WTC11 (cell line): Measurements from ENCODE around the gene AHRR. TPM values are rescaled to one million over a fixed set of nuclear protein-coding genes. Genes with fewer than 3 reads are reported as not detected.

ENCODE experiments used
- ATAC-seq: fragments of 200-7000 bp; cut with Tn5 transposase; 2 replicates; pipeline ENCODE4 v1.10.0; 2021; ENCODE audit warnings: mild to moderate bottlenecking, moderate library complexity
- CTCF ChIA-PET: fragments of 300-600 bp; sonication (Branson Sonifier 250); formaldehyde crosslinking; loops from one replicate; lab custom pipeline; 2021; ENCODE audit warnings: antibody characterized with exemption; lab: Charles Lee
- POLR2A ChIA-PET: fragments of 350-600 bp; sonication (Branson Sonifier 250); formaldehyde crosslinking; loops from one replicate; lab custom pipeline; 2021; ENCODE audit warnings: antibody characterized with exemption; lab: Charles Lee
- DNase-seq: peaks from one replicate; pipeline ENCODE4 v3.0.0; 2021; ENCODE audit warnings: low spot score
- H3K27ac Mint-ChIP-seq: 2 replicates; pipeline ENCODE4 v1.8.0; 2021; ENCODE audit warnings: mixed read lengths
- H3K27me3 Mint-ChIP-seq: 2 replicates; pipeline ENCODE4 v1.8.0; 2021; ENCODE audit warnings: low read depth, mild to moderate bottlenecking, moderate library complexity, mixed read lengths
- H3K36me3 Mint-ChIP-seq: 2 replicates; pipeline ENCODE4 v1.8.0; 2021; ENCODE audit warnings: mixed read lengths
- H3K4me1 Mint-ChIP-seq: 2 replicates; pipeline ENCODE4 v1.8.0; 2022; ENCODE audit warnings: mixed read lengths
- H3K4me3 Mint-ChIP-seq: 2 replicates; pipeline ENCODE4 v1.8.0; 2021; ENCODE audit warnings: mild to moderate bottlenecking, moderate library complexity, mixed read lengths
- H3K9me3 Mint-ChIP-seq: 2 replicates; pipeline ENCODE4 v1.8.0; 2021; ENCODE audit warnings: mixed read lengths
- ATF1 ChIP-seq: sonication (generic); formaldehyde crosslinking; IDR thresholded peaks from 2 replicates; pipeline ENCODE4 v1.8.1; 2023; ENCODE audit warnings: mild to moderate bottlenecking, moderate library complexity, missing genetic modification reagents
- CREB1 ChIP-seq: sonication (generic); formaldehyde crosslinking; IDR thresholded peaks from 2 replicates; pipeline ENCODE4 v1.8.0; 2023; ENCODE audit warnings: mild to moderate bottlenecking, missing genetic modification reagents
- FOXK1 ChIP-seq: sonication (generic); formaldehyde crosslinking; IDR thresholded peaks from 2 replicates; pipeline ENCODE4 v1.8.0; 2022; ENCODE audit warnings: mild to moderate bottlenecking, moderate library complexity, missing genetic modification reagents
- GABPB1 ChIP-seq: sonication (generic); formaldehyde crosslinking; IDR thresholded peaks from 2 replicates; pipeline ENCODE4 v1.8.1; 2023; ENCODE audit warnings: mild to moderate bottlenecking, missing genetic modification reagents
- JUN ChIP-seq: sonication (generic); formaldehyde crosslinking; IDR thresholded peaks from 2 replicates; pipeline ENCODE4 v1.8.0; 2023; ENCODE audit warnings: mild to moderate bottlenecking, missing genetic modification reagents
- NFE2L1 ChIP-seq: sonication (generic); formaldehyde crosslinking; IDR thresholded peaks from 2 replicates; pipeline ENCODE4 v1.8.1; 2023; ENCODE audit warnings: missing genetic modification reagents
- OVOL2 ChIP-seq: fragments of 250-450 bp; sonication (Bioruptor Pico); IDR thresholded peaks from 2 replicates; pipeline ENCODE4 v1.9.0; 2021; ENCODE audit warnings: mild to moderate bottlenecking, borderline replicate concordance
- ZNF232 ChIP-seq: sonication (generic); formaldehyde crosslinking; IDR thresholded peaks from 2 replicates; pipeline ENCODE4 v1.8.0; 2022; ENCODE audit warnings: mild to moderate bottlenecking, missing genetic modification reagents
- ZNF317 ChIP-seq: sonication (generic); formaldehyde crosslinking; IDR thresholded peaks from 2 replicates; pipeline ENCODE4 v1.8.1; 2023; ENCODE audit warnings: low read depth, mild to moderate bottlenecking, moderate library complexity, missing genetic modification reagents, borderline replicate concordance
- ZNF396 ChIP-seq: fragments of 250-450 bp; sonication (Bioruptor Pico); IDR thresholded peaks from 2 replicates; pipeline ENCODE4 v1.8.0; 2021; ENCODE audit warnings: mild to moderate bottlenecking, moderate library complexity, borderline replicate concordance
- total RNA-seq: library from RNA; stranded (reverse); gene quantifications from 3 replicates; pipeline ENCODE4 v1.2.3, GENCODE V29; 2021
- TF ChIP-seq, protein P1 (sequence below): fragments of 250-450 bp; sonication (Bioruptor Pico); IDR thresholded peaks from 2 replicates; pipeline ENCODE4 v1.9.0; 2021; ENCODE audit warnings: mild to moderate bottlenecking
- TF ChIP-seq, protein P2 (sequence below): sonication (generic); formaldehyde crosslinking; IDR thresholded peaks from 2 replicates; pipeline ENCODE4 v1.8.1; 2023; ENCODE audit warnings: mild to moderate bottlenecking, missing genetic modification reagents
- TF ChIP-seq, protein P3 (sequence below): sonication (generic); formaldehyde crosslinking; conservative IDR thresholded peaks from 2 replicates; pipeline ENCODE4 v1.8.1; 2022; ENCODE audit warnings: mild to moderate bottlenecking, missing genetic modification reagents
- TF ChIP-seq, protein P4 (sequence below): sonication (generic); formaldehyde crosslinking; conservative IDR thresholded peaks from 2 replicates; pipeline ENCODE4 v1.8.1; 2023; ENCODE audit warnings: mild to moderate bottlenecking, low read depth, missing genetic modification reagents, moderate library complexity
- TF ChIP-seq, protein P5 (sequence below): sonication (generic); formaldehyde crosslinking; IDR thresholded peaks from 2 replicates; pipeline ENCODE4 v1.8.0; 2022; ENCODE audit warnings: missing genetic modification reagents
- TF ChIP-seq, protein P6 (sequence below): sonication (generic); formaldehyde crosslinking; IDR thresholded peaks from 2 replicates; pipeline ENCODE4 v1.8.1; 2022; ENCODE audit warnings: mild to moderate bottlenecking, moderate library complexity, missing genetic modification reagents
- TF ChIP-seq, protein P7 (sequence below): fragments of 250-450 bp; sonication (Bioruptor Pico); IDR thresholded peaks from 2 replicates; pipeline ENCODE4 v1.9.0; 2021; ENCODE audit warnings: moderate library complexity, mild to moderate bottlenecking, inconsistent platforms, borderline replicate concordance
- TF ChIP-seq, protein P8 (sequence below): sonication (generic); formaldehyde crosslinking; IDR thresholded peaks from 2 replicates; pipeline ENCODE4 v1.8.0; 2022; ENCODE audit warnings: mild to moderate bottlenecking, missing genetic modification reagents

Gene AHRR
- total RNA-seq, 1 experiment from 2014 or later, result 4.5 TPM

DNA sequence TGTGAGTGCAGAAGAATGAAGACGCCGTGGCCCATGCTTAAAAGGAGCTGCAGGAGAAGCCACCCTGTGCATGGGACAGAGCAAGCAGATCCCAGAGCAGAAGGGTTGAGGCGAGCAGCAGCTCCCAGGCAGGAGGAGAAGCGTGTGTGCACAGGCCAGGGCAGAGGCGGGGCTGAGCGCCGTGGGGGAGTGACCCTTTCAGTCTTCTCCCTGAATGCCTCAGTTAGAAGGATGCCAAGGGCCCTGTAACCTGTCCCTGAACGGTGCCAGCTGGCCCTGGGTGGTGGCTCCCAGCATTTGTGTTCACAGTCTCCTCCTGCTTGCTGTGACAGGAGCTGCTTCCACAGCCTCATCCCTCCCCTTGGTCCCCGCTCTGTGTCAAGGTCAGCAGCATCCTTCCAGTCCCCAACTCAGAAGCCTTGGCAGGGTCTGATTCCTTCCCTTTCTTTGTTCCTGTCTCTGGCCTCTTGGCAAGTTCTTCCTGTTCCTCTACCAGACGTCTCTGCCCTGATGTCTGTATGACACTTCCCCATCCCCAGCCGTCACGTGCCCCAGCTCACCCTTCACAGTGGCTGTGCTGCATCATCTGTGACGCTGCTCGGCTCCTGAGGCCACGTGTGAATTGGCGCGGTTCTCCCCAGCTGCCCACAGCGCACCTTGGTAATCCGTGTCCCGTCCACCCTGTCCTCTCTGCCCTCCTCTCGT lies 126.7 kb downstream of the AHRR start:
- CTCF ChIA-PET, result interaction anchor here (0.9 to 2.2 kb wide), 3 partner anchors 24 to 98 kb away, joined by 3 to 20 read pairs (median 4); no protein-coding TSS in a partner anchor
- Mint-ChIP-seq H3K4me3 (no peak overlapping the region), H3K27ac (no peak overlapping the region), H3K27me3 (no peaks in the 10 kb centered on the region), H3K4me1 (peaks cover 7% of the 10 kb centered on the region), H3K9me3 (peaks cover 8% of the 10 kb centered on the region), H3K36me3 (peaks cover 66% of the 10 kb centered on the region)
- TF ChIP-seq, protein P1, sequence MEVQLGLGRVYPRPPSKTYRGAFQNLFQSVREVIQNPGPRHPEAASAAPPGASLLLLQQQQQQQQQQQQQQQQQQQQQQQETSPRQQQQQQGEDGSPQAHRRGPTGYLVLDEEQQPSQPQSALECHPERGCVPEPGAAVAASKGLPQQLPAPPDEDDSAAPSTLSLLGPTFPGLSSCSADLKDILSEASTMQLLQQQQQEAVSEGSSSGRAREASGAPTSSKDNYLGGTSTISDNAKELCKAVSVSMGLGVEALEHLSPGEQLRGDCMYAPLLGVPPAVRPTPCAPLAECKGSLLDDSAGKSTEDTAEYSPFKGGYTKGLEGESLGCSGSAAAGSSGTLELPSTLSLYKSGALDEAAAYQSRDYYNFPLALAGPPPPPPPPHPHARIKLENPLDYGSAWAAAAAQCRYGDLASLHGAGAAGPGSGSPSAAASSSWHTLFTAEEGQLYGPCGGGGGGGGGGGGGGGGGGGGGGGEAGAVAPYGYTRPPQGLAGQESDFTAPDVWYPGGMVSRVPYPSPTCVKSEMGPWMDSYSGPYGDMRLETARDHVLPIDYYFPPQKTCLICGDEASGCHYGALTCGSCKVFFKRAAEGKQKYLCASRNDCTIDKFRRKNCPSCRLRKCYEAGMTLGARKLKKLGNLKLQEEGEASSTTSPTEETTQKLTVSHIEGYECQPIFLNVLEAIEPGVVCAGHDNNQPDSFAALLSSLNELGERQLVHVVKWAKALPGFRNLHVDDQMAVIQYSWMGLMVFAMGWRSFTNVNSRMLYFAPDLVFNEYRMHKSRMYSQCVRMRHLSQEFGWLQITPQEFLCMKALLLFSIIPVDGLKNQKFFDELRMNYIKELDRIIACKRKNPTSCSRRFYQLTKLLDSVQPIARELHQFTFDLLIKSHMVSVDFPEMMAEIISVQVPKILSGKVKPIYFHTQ (CRISPR knock-in tag), result no peak
- TF ChIP-seq, protein P2, sequence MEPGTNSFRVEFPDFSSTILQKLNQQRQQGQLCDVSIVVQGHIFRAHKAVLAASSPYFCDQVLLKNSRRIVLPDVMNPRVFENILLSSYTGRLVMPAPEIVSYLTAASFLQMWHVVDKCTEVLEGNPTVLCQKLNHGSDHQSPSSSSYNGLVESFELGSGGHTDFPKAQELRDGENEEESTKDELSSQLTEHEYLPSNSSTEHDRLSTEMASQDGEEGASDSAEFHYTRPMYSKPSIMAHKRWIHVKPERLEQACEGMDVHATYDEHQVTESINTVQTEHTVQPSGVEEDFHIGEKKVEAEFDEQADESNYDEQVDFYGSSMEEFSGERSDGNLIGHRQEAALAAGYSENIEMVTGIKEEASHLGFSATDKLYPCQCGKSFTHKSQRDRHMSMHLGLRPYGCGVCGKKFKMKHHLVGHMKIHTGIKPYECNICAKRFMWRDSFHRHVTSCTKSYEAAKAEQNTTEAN (CRISPR knock-in tag), result no peak
- no peak for TF ChIP-seq JUN (CRISPR knock-in tag)
- TF ChIP-seq, protein P3, sequence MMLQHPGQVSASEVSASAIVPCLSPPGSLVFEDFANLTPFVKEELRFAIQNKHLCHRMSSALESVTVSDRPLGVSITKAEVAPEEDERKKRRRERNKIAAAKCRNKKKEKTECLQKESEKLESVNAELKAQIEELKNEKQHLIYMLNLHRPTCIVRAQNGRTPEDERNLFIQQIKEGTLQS (CRISPR knock-in tag), result no peak
- no peak for TF ChIP-seq ZNF232
- TF ChIP-seq, protein P4, sequence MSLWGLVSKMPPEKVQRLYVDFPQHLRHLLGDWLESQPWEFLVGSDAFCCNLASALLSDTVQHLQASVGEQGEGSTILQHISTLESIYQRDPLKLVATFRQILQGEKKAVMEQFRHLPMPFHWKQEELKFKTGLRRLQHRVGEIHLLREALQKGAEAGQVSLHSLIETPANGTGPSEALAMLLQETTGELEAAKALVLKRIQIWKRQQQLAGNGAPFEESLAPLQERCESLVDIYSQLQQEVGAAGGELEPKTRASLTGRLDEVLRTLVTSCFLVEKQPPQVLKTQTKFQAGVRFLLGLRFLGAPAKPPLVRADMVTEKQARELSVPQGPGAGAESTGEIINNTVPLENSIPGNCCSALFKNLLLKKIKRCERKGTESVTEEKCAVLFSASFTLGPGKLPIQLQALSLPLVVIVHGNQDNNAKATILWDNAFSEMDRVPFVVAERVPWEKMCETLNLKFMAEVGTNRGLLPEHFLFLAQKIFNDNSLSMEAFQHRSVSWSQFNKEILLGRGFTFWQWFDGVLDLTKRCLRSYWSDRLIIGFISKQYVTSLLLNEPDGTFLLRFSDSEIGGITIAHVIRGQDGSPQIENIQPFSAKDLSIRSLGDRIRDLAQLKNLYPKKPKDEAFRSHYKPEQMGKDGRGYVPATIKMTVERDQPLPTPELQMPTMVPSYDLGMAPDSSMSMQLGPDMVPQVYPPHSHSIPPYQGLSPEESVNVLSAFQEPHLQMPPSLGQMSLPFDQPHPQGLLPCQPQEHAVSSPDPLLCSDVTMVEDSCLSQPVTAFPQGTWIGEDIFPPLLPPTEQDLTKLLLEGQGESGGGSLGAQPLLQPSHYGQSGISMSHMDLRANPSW (CRISPR knock-in tag), result no peak
- POLR2A ChIA-PET, result no interaction called here
- ATAC-seq (no peak), DNase-seq (peak; percentile 12)

DNA sequence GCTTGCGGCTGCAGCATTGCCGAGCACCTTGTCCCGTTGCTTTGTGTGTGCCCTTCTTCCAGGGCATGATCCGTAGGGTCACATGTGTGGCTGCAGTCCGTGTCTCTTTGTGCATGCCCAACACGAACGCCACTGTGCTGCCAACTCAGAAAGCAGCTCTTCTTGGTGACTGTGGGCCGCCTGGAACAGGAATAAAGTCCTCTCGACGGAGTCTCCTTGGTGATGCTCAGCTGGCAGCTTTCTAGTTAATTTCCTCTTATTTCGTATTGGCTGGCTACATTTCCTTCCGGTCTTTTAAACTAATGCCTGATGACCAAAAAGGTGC lies 127.2 kb downstream of the AHRR start:
- ChIA-PET POLR2A (no interaction called here), CTCF (interaction anchor here (0.9 to 1.1 kb wide), 2 partner anchors 23 to 99 kb away, joined by 3 to 4 read pairs; no protein-coding TSS in a partner anchor)
- H3K9me3 Mint-ChIP-seq, result peaks cover 8% of the 10 kb centered on the region
- ATAC-seq (no peak), DNase-seq (no peak)
- H3K4me1 Mint-ChIP-seq, result peaks cover 4% of the 10 kb centered on the region
- H3K36me3 Mint-ChIP-seq, result peaks cover 72% of the 10 kb centered on the region
- no peak overlapping the region for H3K27ac Mint-ChIP-seq
- H3K27me3 Mint-ChIP-seq, result no peaks in the 10 kb centered on the region
- no peak overlapping the region for H3K4me3 Mint-ChIP-seq
- TF ChIP-seq, protein P5, sequence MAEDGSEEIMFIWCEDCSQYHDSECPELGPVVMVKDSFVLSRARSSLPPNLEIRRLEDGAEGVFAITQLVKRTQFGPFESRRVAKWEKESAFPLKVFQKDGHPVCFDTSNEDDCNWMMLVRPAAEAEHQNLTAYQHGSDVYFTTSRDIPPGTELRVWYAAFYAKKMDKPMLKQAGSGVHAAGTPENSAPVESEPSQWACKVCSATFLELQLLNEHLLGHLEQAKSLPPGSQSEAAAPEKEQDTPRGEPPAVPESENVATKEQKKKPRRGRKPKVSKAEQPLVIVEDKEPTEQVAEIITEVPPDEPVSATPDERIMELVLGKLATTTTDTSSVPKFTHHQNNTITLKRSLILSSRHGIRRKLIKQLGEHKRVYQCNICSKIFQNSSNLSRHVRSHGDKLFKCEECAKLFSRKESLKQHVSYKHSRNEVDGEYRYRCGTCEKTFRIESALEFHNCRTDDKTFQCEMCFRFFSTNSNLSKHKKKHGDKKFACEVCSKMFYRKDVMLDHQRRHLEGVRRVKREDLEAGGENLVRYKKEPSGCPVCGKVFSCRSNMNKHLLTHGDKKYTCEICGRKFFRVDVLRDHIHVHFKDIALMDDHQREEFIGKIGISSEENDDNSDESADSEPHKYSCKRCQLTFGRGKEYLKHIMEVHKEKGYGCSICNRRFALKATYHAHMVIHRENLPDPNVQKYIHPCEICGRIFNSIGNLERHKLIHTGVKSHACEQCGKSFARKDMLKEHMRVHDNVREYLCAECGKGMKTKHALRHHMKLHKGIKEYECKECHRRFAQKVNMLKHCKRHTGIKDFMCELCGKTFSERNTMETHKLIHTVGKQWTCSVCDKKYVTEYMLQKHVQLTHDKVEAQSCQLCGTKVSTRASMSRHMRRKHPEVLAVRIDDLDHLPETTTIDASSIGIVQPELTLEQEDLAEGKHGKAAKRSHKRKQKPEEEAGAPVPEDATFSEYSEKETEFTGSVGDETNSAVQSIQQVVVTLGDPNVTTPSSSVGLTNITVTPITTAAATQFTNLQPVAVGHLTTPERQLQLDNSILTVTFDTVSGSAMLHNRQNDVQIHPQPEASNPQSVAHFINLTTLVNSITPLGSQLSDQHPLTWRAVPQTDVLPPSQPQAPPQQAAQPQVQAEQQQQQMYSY (CRISPR knock-in tag), result no peak
- TF ChIP-seq, protein P6, sequence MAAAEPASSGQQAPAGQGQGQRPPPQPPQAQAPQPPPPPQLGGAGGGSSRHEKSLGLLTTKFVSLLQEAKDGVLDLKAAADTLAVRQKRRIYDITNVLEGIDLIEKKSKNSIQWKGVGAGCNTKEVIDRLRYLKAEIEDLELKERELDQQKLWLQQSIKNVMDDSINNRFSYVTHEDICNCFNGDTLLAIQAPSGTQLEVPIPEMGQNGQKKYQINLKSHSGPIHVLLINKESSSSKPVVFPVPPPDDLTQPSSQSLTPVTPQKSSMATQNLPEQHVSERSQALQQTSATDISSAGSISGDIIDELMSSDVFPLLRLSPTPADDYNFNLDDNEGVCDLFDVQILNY (CRISPR knock-in tag), result no peak
- TF ChIP-seq CREB1 (CRISPR knock-in tag) (no peak), NFE2L1 (CRISPR knock-in tag) (no peak), GABPB1 (CRISPR knock-in tag) (no peak), ZNF317 (no peak), ATF1 (CRISPR knock-in tag) (no peak), FOXK1 (CRISPR knock-in tag) (no peak), ZNF396 (CRISPR knock-in tag) (no peak), OVOL2 (CRISPR knock-in tag) (no peak)
- TF ChIP-seq, protein P7, sequence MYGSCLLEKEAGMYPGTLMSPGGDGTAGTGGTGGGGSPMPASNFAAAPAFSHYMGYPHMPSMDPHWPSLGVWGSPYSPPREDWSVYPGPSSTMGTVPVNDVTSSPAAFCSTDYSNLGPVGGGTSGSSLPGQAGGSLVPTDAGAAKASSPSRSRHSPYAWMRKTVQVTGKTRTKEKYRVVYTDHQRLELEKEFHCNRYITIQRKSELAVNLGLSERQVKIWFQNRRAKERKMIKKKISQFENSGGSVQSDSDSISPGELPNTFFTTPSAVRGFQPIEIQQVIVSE (CRISPR knock-in tag), result no peak
- TF ChIP-seq, protein P8, sequence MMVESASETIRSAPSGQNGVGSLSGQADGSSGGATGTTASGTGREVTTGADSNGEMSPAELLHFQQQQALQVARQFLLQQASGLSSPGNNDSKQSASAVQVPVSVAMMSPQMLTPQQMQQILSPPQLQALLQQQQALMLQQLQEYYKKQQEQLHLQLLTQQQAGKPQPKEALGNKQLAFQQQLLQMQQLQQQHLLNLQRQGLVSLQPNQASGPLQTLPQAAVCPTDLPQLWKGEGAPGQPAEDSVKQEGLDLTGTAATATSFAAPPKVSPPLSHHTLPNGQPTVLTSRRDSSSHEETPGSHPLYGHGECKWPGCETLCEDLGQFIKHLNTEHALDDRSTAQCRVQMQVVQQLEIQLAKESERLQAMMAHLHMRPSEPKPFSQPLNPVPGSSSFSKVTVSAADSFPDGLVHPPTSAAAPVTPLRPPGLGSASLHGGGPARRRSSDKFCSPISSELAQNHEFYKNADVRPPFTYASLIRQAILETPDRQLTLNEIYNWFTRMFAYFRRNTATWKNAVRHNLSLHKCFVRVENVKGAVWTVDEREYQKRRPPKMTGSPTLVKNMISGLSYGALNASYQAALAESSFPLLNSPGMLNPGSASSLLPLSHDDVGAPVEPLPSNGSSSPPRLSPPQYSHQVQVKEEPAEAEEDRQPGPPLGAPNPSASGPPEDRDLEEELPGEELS, result no peak
